GM18511 (cell line): ENCODE measurements around the gene SPINK5.
"Not testable (repeated sequence)": the region's sequence is repeated elsewhere in the genome, so short reads cannot be mapped to it uniquely, and the experiment has no call there.

Source experiments
- ATAC-seq: cut with Tn5 transposase; IDR thresholded peaks from one replicate; pipeline ENCODE4 v1.9.1; 2021; ENCODE audit warnings: mild to moderate bottlenecking, moderate library complexity; ENCODE audit not compliant: unreplicated experiment

The SPINK5 gene, protein sequence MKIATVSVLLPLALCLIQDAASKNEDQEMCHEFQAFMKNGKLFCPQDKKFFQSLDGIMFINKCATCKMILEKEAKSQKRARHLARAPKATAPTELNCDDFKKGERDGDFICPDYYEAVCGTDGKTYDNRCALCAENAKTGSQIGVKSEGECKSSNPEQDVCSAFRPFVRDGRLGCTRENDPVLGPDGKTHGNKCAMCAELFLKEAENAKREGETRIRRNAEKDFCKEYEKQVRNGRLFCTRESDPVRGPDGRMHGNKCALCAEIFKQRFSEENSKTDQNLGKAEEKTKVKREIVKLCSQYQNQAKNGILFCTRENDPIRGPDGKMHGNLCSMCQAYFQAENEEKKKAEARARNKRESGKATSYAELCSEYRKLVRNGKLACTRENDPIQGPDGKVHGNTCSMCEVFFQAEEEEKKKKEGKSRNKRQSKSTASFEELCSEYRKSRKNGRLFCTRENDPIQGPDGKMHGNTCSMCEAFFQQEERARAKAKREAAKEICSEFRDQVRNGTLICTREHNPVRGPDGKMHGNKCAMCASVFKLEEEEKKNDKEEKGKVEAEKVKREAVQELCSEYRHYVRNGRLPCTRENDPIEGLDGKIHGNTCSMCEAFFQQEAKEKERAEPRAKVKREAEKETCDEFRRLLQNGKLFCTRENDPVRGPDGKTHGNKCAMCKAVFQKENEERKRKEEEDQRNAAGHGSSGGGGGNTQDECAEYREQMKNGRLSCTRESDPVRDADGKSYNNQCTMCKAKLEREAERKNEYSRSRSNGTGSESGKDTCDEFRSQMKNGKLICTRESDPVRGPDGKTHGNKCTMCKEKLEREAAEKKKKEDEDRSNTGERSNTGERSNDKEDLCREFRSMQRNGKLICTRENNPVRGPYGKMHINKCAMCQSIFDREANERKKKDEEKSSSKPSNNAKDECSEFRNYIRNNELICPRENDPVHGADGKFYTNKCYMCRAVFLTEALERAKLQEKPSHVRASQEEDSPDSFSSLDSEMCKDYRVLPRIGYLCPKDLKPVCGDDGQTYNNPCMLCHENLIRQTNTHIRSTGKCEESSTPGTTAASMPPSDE

DNA sequence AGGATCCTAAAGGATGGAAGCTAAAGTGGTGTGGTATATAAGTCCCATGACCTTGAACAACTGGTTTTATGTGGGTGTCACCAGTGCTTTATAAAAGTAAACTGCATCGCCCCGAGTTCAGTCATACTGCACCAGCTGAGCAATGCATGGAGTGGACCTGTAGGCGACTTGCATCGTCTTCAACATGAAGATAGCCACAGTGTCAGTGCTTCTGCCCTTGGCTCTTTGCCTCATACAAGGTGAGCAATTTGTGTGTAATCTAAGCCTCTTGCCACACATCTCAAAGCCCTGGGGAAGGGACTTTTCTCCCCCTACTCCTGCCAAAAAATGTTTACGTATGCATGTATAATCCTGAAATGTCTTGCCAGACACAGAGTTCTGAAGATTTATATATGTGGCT lies at the start of gene SPINK5:
Gene SPINK5, plus strand, starts transcription at position 120 of the 400 bp plus-strand sequence. Its CDS starts 65 bp downstream, at position 185.
- ATAC-seq = no peak

DNA sequence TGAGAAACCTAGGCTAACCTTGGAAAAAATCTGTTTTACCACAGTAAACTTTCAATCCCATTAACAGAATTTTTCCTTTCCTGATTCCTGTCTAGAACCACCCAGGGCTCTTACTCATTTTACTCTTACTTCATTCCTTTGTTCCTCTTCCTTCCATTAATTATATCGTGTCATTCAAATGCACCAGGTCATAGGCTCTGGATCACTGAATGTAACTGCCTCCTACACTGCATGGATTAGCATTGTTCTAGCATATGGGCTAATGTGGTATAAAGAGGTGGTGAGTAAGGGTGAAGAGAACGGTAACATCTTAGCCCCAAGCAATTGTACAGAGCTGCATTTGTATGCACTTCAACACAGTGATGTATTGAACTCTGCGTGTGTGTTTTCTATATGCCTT lies 49.5 kb upstream of the SPINK5 start:
- ATAC-seq = no peak

DNA sequence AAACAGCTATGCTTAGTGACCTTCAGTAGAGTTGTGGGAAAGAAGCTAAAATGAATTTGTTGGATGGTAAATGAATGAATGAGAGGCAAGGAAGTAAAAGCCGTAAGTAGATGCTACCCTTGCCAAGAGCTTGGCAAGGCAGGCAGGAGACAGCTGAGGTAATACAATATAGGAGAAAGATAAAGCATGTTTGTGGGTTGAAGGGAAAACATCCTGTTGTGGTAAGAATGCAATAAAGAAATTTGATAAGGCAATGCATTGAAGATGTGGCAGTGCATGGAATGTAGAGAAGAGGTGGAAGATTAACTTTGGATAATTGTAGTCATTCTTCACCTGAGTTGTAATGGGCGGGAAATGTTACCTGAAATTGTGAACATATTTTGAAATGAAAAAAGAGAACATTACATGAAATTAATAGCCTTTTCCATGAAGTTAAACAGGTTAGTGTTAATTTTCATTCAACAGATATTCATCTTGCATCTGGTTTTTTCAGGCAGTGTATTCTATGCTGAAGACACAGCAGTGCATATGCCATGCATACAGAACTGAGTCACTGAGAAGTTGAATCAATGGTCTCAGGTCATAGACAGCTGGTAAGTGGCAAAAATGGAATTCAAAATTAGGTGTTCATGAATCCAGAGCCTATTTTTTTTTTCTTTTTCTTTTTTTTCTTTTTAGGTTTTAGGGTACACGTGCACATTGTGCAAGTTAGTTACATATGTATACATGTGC lies 43.4 kb upstream of the SPINK5 start:
- ATAC-seq = no peak

DNA sequence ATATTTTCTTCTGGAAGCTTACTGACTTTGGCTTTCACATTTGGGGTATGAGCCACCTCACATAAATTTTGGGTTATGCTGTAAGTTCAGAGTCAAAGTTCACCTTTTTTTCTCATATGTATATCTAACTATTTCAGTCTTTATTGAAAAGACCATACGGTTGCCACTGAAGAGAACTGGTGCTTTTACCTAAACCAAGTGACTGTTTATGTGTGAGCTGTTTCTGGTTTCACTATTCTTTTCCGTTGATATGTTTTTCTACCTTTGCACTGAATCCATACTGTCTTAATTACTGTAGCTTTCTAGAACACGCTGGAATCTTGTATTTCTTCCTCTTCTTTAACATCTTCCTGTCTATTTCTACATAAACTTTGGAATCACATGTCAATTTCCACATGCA lies 36.3 kb upstream of the SPINK5 start:
- ATAC-seq = no peak

DNA sequence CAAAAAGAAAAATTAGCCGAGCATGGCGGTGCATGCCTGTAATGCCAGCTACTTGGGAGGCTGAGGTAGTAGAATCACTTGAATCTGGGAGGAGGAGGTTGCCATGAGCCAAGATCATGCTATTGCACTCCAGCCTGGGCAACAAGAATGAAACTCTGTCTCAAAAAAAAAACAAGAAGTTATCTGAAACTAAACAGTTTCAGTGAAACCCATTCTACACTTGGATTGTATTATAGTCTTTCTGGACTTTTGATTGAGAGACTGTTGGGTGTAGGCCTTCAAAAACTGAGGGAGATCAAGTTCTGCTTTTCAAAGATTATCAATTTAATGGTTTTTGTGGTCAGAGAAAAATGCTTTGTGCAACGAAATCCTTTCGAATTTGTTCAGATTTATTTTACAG lies 34.6 kb upstream of the SPINK5 start:
- ATAC-seq = no peak

DNA sequence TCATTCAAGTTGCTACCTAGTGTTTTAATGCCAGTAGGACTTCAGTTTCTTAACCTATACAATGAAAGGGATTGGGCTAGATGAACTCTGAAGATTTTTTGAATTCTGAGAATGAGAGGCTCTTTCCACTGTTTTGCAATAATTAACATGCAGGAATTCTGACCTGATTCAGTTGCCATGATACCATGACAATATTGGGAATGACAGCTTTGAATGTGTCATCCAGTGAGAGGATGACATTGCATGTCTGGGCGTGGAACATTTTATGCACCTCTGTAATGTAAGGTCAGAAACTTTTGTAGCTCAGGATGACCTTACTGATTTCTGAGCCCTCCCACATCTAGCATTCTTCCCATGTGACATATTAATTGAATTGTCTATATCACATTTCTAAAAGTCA lies 30.6 kb upstream of the SPINK5 start:
- ATAC-seq = no peak

DNA sequence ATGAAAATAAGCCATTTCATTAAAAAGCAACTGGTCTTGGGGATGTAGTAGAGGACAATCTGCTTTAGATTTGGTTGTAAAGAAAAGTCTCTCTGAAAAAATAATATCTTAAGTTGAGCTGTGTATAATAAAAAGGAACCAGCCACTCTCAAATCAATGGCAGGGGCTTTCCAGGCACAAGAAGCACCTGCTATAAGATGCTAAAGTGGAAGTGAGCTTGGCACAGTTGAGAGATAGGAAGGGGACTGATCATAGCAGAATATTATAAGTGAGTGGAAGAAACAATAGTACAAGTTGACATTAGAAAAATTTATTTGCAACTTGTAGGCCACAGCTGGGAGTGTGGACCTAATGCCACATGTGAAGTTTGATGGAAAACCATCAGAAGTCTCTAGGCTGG lies 28.1 kb upstream of the SPINK5 start:
- ATAC-seq = no peak

DNA sequence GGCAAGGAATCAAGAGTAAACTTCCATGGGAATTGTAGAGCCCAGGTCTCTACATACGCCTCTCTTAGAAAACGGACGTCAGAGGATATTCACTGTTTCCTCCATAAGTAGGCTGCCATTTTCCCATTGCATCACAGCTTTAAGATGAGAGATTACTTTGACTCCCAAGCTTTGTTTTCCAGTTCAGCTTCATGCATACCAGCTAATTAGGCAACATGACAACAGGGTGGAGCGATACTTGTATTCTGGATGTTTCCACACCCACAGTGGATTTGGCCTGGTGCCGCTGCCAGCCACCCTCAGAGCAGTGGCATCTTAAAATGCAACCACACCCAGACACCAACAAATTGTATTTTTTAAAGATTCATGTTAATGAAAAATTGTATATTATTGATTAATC lies 20.9 kb upstream of the SPINK5 start:
- ATAC-seq = no peak

DNA sequence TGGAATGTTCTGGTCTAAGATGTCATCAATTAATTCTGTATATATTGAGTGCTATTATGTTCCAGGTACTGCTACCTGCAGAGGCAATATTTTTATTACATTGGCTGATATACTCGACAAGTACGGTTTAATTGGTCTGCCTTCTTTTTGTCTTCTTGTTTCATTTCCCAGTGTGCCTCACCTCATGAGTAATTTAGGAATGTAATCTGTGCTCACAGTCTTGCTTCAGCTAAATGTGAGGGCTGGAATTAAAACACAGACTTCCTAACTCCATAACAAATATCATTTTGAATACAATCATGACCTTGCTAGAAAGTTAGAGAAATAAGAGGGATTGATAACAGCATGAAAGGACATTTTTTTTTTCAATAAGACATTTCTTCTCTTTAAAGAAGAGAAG lies 20.1 kb upstream of the SPINK5 start:
- ATAC-seq = no peak

DNA sequence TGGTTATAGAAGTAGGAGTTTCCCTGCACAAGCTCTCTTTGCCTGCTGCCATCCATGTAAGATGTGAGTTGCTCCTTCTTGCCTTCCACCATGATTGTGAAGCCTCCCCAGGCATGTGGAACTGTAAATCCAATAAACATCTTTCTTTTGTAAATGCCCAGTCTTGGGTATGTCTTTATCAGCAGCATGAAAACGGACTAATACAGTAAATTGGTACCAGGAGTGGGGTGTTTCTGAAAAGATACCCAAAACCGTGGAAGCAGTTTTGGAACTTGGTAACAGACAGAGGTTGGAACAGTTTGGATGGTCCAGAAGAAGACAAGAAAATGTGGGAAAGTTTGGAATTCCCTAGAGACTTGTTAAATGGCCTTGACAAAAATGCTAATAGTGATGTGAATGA lies 8.6 kb upstream of the SPINK5 start:
- ATAC-seq = not testable (repeated sequence)

DNA sequence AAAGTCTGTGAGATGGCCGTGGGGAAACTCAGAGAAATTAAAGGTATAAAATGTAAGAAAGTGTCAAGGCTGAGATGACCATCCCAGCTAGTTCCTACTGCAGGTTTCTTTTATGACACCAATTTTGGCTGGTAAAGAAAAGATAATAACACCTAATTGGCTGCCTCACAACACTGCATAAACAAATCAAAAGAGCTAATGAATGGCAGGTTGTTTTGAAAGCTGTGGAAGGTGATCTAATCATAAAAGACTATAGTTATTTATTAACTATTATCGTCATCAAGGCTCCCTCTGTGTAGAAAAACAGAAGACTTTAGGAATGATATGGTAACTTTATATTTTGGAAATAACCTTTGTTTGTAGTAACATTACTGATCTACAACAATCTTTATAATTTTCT lies 3.5 kb upstream of the SPINK5 start:
- ATAC-seq = no peak

DNA sequence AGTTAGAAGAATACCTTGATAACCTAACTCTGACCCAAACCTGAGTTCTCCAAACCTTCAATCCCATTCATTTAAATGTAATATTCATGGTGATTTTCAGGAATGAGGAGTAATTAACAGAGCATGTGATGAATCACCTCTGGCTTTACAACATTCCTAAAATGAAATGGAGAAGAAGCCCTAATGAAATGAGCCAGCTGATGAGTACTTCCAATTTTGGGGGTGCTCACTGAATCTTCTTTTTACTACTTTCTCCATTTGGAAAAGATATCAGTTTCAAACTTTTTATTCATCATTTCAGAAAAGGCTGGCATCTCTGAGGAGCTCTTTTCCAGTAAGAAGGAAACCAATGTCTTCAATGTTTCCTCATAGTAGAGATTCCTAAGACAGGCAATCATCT lies 2.9 kb upstream of the SPINK5 start:
- ATAC-seq = no peak

DNA sequence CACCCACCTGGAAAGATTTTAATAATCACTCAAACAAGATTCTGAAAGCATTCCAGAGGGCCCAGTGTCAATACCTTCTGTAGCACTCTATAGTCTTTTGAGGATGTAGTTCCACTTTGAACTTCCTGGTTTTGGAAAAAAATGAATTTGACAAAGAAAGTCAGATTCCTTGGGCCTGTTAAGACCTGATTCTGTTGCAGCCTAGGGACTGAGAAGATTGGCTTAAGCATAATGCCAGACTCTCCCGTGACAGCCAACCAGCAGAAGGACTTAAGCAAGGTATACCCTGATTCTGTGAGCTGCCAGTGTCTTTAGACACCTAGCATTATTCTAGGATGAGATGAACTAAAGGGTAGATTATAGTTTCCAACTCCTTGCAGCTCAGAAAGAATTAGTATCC lies 6.8 kb downstream of the SPINK5 start:
- ATAC-seq = no peak

DNA sequence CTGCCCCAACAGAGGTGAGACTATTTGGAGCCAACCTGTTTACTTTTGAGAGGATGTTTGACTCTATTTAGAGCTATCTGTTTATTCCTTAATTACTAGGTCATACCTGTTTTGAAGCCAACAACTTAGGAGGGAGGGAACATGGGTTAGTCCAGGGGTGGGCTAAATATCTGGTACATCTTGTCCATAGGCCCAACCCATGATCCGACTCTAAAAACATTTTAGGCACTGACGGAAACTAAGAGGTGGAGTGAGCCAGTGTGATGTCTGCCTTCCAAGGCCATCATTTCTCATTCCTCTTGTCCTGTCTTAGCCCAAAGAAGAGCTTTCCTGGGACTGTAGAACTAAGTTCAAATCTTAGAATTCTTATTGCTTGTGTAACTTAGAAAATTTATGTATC lies 8.4 kb downstream of the SPINK5 start:
- ATAC-seq = no peak

DNA sequence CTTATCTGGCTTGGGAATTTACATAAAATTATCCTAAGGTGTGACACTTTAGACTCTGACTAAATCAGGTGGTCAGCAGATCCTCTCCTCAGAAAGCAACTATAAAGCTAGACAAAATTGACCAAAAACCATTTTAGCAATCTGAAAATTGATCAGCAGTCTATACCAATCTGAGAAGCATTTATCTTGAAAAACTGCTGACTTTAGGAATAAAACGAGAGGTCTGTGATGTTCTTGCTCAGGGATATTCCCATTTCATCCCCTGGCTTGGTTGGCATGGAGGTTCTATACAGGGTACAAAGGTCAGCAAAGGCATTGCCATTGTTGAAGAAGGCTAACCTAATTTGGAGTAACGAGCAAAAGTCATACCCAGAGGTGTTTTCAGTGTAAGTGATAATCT lies 11.7 kb downstream of the SPINK5 start:
- ATAC-seq = no peak

DNA sequence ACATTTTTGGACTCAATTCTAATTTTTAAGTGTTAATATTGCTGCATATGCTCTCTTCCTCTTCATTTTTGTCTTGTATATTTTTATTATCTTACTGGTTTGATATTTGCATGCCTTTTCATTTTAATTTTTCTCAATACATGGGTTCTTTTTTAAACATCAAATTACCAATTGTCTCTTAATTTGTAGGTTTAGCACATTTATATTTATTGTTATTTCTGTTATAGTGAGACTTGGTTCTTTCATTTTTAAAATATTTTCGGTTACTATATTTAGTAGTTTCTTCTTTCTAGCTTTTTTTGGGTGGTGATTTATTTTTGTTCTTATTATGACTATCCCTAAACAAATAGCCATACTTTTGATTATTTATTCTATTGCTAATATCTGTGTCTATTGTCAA lies 19.4 kb downstream of the SPINK5 start:
- no peak for ATAC-seq

DNA sequence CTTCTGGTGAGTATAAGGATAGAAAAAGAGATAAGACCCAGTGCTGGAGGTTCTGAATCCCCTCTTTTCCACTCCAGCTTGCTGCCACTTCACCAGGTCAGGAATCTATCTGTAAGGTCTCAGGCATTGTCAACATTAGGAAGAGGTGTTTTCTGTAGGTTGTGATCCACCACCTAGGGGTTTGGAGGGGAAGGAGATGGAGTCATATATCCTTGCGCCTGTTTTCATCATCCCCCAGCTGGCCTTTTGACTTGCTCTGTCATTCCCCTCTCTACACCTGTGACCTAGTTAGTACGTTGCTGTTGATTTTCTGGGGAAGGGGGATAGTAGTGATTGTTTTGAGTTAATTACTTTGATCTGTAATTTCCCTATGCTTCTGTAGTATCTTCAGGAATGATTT lies 20.5 kb downstream of the SPINK5 start:
- no peak for ATAC-seq

DNA sequence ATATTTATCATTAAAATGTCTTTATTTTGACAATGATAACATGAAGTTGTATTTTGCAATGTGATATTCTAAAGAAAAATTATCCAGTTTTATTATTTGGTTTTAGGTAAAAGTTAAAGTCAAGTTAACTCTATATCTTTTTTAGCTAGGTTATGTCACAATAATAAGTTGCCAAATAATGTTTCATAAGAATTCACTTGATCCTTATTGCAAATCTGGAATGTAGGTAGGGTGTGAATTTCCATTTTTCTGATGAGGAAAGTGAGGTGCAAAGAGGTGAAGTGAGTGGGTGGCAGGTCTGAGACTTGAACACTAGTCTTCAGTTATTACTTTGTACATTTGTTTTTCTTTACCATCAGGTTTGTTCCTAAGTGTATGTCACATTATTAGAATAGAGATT lies 21.5 kb downstream of the SPINK5 start:
- ATAC-seq = no peak

DNA sequence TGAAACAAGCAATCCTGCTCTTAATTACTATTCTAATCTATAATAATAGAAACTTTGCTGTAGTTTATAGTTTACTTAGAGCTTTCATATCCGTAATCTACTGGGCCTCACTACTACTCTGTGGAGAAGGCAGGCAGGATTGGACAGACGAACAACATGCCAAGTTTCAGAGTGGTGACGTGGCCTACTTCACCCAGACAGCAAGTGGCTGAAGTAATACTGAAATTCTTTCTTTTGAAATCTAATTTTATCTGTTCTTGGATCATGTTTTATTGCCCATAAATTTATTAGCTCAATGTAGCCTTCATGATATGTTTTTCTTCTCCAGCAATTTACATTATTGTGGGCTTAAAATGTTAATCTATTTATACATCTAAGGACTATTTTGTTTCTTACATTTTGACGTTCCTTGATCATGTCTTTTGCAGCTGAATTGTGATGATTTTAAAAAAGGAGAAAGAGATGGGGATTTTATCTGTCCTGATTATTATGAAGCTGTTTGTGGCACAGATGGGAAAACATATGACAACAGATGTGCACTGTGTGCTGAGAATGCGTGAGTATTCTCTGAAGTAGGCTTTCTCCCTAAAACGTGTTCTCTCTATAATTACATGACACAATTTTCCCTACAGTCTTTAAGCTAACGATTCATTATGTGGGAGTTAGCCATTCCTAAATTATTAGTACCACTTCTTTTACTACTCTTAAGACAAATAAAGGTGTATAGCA lies 22.4 kb downstream of the SPINK5 start:
- no peak for ATAC-seq

DNA sequence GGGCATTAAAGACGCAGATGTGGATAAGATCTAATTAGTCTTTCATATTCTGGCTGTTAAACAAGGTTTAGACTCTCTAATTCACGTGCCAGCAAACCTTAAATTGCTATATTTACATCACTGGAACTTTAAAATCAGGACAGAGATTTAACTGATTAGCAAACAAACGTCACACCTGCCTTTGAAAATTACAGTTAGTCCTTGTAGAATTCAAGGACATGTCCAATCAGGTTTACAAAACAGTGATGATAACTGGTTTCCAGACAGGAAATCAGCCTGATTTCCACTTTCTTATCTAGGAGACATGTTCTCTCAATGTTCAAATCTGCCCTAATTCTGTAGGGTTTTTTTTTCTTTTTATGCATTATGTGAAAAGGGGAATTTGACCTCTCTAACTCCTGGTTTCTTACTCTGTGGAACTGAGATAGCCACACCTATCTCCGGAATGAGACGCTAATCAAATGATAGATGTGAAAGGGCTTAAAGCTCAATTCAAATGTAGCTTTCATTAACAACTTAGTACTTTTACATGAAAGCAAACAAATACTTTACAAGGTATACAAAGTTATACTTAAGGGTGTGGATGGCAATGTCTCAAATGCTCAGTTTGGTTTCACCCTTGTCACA lies 26.5 kb downstream of the SPINK5 start:
- ATAC-seq = no peak
